ENCODE measurements around the gene ARSJ. TPM values are rescaled to one million over a fixed set of nuclear protein-coding genes. Genes with fewer than 3 reads are reported as not detected.

ARSJ gene
- total RNA-seq, 1 experiment from 2014 or later = 7.3 TPM

DNA sequence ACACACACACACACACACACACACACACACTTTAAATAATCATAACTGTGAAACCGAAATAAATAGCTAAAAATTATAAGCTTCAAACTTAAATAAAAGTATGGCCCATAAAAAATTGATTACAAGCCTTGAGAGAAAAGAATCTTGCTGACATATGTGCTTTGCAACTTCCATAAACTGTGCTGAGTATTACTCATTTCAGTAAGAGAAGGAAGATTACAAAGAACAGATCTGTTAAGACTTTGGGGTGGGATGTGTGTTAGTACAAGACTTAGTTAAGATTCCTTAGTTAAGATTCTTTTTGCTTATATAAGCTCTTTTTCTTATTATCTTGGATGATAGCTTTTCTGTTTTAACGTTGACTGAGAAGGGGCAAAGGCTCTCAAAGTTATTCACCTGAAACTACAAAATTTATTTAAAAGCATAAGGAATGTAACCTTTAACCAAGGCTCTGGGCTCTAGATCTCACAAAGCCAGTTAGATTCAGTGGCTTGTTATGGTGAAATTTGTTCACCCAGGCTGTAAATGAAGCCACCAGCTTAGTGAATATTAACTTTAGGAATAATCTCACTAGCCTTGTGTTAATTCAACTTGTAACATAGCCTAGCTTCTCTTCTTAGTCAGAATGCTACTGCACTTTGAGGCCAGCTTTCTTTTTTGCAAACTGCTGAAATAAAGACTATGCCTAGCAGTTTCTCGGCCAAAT lies 58.2 kb downstream of the ARSJ start:
- peaks cover 7% of the 10 kb centered on the region for H3K4me1 Mint-ChIP-seq (ENCODE audit: low read depth, unreplicated experiment)
- DNase-seq = peak in 1 of 2 experiments; percentile 10
- Histone ChIP-seq H3K27me3 (replicated peaks; ENCODE audit: control insufficient read depth, insufficient read depth, low read length) (no peaks in the 10 kb centered on the region), H3K36me3 (ENCODE audit: control insufficient read depth, insufficient read depth, low read length) (no peaks in the 10 kb centered on the region), H3K4me1 (peaks cover 25% of the 10 kb centered on the region), H3K4me3 (ENCODE audit: low read depth, low read length) (no peak overlapping the region), H3K9me3 (no peaks in the 10 kb centered on the region)
- H3K27me3 Mint-ChIP-seq (ENCODE audit: insufficient read depth, unreplicated experiment) = no peaks in the 10 kb centered on the region
- H3K36me3 Mint-ChIP-seq (ENCODE audit: insufficient read depth, unreplicated experiment) = peaks cover 5% of the 10 kb centered on the region
- peak overlapping the region; percentile 34 for H3K27ac Mint-ChIP-seq (ENCODE audit: unreplicated experiment)
- ChIA-PET POLR2A (interaction anchor here (0.9 kb wide), 1 partner anchor 117 kb away, joined by 4 read pairs; no protein-coding TSS in a partner anchor), CTCF (no interaction called here)
- intact Hi-C loops (cut with micrococcal nuclease; ENCODE audit: unreplicated experiment) = loop anchor here (1.0 kb wide), 1 partner anchor 38 kb away; no protein-coding TSS in a partner anchor
- H3K9me3 Mint-ChIP-seq (ENCODE audit: unreplicated experiment) = no peaks in the 10 kb centered on the region
- TF ChIP-seq CTCF (IDR thresholded peaks at IDR 0.05; ENCODE audit: insufficient read depth in 1 of 2, low read depth in 1 of 2, low read length in 1 of 2, severe bottlenecking in 1 of 2, unreplicated experiment in 1 of 2) = no peak
- no TSS peak for BruUV-seq (replicated peaks)
- H3K4me3 Mint-ChIP-seq (ENCODE audit: unreplicated experiment) = no peak overlapping the region

DNA sequence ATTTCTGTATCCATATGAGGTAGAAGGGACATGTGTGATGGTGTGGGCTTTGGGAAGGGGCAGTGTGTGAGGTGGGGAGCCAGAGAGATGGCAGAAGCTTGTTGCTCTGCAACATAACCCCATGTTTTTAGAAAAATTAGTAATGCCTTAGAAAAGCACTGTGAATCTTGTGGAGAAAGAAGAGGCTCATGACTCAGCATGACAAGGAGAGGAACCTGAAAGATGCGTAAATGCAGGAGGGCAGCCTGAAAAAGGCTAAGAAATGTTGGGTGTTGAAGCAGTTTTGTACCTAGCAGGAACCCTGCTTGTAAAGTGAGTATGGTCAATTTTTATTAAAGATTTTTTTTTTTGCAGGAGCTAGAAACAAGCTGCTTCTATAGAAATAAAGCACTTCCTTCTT lies 59.8 kb downstream of the ARSJ start:
- H3K9me3 Mint-ChIP-seq (ENCODE audit: unreplicated experiment) = no peaks in the 10 kb centered on the region
- Histone ChIP-seq H3K4me1 (peaks cover 25% of the 10 kb centered on the region), H3K36me3 (ENCODE audit: control insufficient read depth, insufficient read depth, low read length) (no peaks in the 10 kb centered on the region), H3K9me3 (no peaks in the 10 kb centered on the region), H3K4me3 (ENCODE audit: low read depth, low read length) (no peak overlapping the region), H3K27me3 (replicated peaks; ENCODE audit: control insufficient read depth, insufficient read depth, low read length) (no peaks in the 10 kb centered on the region)
- POLR2A ChIA-PET = no interaction called here
- intact Hi-C loops (cut with micrococcal nuclease; ENCODE audit: unreplicated experiment) = no loop called here
- H3K4me3 Mint-ChIP-seq (ENCODE audit: unreplicated experiment) = no peak overlapping the region
- H3K27me3 Mint-ChIP-seq (ENCODE audit: insufficient read depth, unreplicated experiment) = no peaks in the 10 kb centered on the region
- H3K4me1 Mint-ChIP-seq (ENCODE audit: low read depth, unreplicated experiment) = peaks cover 7% of the 10 kb centered on the region
- DNase-seq = no peak
- no peak for TF ChIP-seq CTCF (IDR thresholded peaks at IDR 0.05; ENCODE audit: insufficient read depth in 1 of 2, low read depth in 1 of 2, low read length in 1 of 2, severe bottlenecking in 1 of 2, unreplicated experiment in 1 of 2)
- no peak overlapping the region for H3K27ac Mint-ChIP-seq (ENCODE audit: unreplicated experiment)
- peaks cover 5% of the 10 kb centered on the region for H3K36me3 Mint-ChIP-seq (ENCODE audit: insufficient read depth, unreplicated experiment)
- CTCF ChIA-PET = no interaction called here
- no TSS peak for BruUV-seq (replicated peaks)

DNA sequence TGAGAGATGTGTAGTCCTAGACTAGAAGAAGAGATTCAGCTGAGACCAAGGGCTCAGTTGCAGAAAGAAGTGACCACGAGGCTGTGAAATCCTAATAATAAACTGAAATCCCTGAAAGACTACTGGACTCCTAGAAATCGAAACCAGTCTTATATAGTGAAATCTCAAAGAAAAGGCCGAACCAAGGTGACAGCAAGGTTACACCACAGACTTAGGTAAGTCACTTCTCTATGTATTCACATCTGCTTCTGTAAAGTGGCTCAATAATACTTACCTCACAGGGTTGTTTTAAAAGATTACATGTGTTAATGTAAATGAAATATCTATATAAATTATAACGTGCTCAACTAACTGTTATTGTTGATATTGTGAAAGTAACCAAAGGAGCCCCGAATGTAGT lies 60.3 kb downstream of the ARSJ start:
- intact Hi-C loops (cut with micrococcal nuclease; ENCODE audit: unreplicated experiment) = no loop called here
- Histone ChIP-seq H3K27me3 (replicated peaks; ENCODE audit: control insufficient read depth, insufficient read depth, low read length) (no peaks in the 10 kb centered on the region), H3K4me1 (peaks cover 25% of the 10 kb centered on the region), H3K9me3 (no peaks in the 10 kb centered on the region), H3K4me3 (ENCODE audit: low read depth, low read length) (no peak overlapping the region), H3K36me3 (ENCODE audit: control insufficient read depth, insufficient read depth, low read length) (no peaks in the 10 kb centered on the region)
- Mint-ChIP-seq H3K4me1 (ENCODE audit: low read depth, unreplicated experiment) (peaks cover 7% of the 10 kb centered on the region), H3K4me3 (ENCODE audit: unreplicated experiment) (no peak overlapping the region), H3K9me3 (ENCODE audit: unreplicated experiment) (no peaks in the 10 kb centered on the region), H3K27me3 (ENCODE audit: insufficient read depth, unreplicated experiment) (no peaks in the 10 kb centered on the region), H3K36me3 (ENCODE audit: insufficient read depth, unreplicated experiment) (peaks cover 5% of the 10 kb centered on the region), H3K27ac (ENCODE audit: unreplicated experiment) (no peak overlapping the region)
- ChIA-PET POLR2A (no interaction called here), CTCF (no interaction called here)
- no TSS peak for BruUV-seq (replicated peaks)
- no peak for TF ChIP-seq CTCF (IDR thresholded peaks at IDR 0.05; ENCODE audit: insufficient read depth in 1 of 2, low read depth in 1 of 2, low read length in 1 of 2, severe bottlenecking in 1 of 2, unreplicated experiment in 1 of 2)
- DNase-seq = no peak
